Measurements from ENCODE around the gene DLG2.

DLG2 gene

DNA sequence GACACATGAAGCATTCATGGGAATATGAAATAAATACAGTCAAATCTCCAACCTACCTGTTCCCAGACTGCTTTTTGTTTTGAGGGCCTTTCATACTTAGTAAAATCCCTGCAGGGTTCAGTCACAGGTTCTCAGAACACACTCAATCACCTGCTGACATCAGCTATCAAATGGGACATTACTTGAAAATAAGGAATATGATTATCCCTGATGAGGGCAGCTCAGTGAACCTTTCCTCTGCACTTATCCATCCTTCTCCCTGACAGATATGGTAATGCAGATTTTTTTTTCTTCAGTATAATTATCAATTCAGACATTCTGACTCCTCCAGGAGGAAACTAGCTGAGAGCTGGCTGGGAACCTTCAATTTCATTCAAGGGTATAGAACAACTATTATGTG lies 1213.6 kb downstream of the DLG2 start:
- H3K9me3 ChIP-seq (ENCODE audit: low read length) = no peaks in the 10 kb centered on the region
- no peak overlapping the region for H3K4me3 ChIP-seq (ENCODE audit: low read depth in 1 of 2, low read length in 2 of 2)
- no peak overlapping the region for H3K27ac ChIP-seq (ENCODE audit: low read depth, low read length)
- H3K36me3 ChIP-seq (ENCODE audit: insufficient read depth, low read length) = no peaks in the 10 kb centered on the region
- no peaks in the 10 kb centered on the region for H3K27me3 ChIP-seq (ENCODE audit: control insufficient read depth in 1 of 2, insufficient read depth in 2 of 2, low read length in 2 of 2)
- H3K4me1 ChIP-seq (ENCODE audit: insufficient read depth, low read length) = no peaks in the 10 kb centered on the region
- no peak overlapping the region for H3K9ac ChIP-seq (ENCODE audit: low read length)

DNA sequence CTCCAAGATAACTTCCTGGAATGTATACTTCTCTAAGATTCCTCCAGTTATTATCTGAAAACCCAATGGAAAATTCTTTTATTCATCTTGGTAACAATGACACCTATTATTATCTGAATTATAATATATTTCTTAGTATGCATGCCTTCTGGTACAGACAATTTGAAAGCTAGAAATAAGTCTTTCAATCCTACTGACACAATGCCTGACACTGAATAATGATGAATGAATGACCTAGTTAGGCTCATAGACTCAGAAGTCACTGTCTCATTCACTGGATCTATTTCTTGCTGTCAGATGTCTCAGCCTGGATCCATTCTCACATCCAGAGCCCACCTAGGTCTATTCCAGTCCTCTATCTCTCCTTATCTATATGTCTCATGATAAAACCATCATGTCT lies 1214.3 kb downstream of the DLG2 start:
- no peaks in the 10 kb centered on the region for H3K4me1 ChIP-seq (ENCODE audit: insufficient read depth, low read length)
- no peak overlapping the region for H3K9ac ChIP-seq (ENCODE audit: low read length)
- no peaks in the 10 kb centered on the region for H3K27me3 ChIP-seq (ENCODE audit: control insufficient read depth in 1 of 2, insufficient read depth in 2 of 2, low read length in 2 of 2)
- no peak overlapping the region for H3K27ac ChIP-seq (ENCODE audit: low read depth, low read length)
- H3K9me3 ChIP-seq (ENCODE audit: low read length) = no peaks in the 10 kb centered on the region
- H3K36me3 ChIP-seq (ENCODE audit: insufficient read depth, low read length) = no peaks in the 10 kb centered on the region
- H3K4me3 ChIP-seq (ENCODE audit: low read depth in 1 of 2, low read length in 2 of 2) = no peak overlapping the region

DNA sequence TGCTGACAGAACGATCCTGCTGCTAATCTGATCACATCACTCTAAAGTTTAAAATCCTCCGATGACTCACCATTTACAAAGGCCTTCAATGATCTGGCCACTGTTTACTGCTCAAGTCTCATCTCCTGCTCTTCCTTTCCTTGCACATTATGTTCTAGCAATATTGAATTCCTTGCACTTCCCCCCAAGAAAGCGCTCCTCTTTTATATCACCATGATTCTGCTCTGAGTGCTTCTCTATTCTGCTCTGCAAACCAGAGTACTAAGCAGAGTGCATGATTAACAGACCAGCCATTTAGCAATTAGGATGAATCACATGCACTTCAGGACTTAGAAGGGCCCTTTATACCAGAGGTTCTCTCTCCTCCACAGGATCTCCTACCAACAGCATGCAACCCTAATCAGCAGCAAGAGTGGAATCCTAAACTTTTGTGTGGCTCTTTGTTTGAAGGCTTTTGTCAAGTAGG lies 1218.2 kb downstream of the DLG2 start:
- Histone ChIP-seq H3K36me3 (ENCODE audit: insufficient read depth, low read length) (no peaks in the 10 kb centered on the region), H3K4me3 (ENCODE audit: low read depth in 1 of 2, low read length in 2 of 2) (no peak overlapping the region), H3K9ac (ENCODE audit: low read length) (no peak overlapping the region), H3K27me3 (ENCODE audit: control insufficient read depth in 1 of 2, insufficient read depth in 2 of 2, low read length in 2 of 2) (no peaks in the 10 kb centered on the region), H3K27ac (ENCODE audit: low read depth, low read length) (no peak overlapping the region), H3K9me3 (ENCODE audit: low read length) (no peaks in the 10 kb centered on the region), H3K4me1 (ENCODE audit: insufficient read depth, low read length) (no peaks in the 10 kb centered on the region)

DNA sequence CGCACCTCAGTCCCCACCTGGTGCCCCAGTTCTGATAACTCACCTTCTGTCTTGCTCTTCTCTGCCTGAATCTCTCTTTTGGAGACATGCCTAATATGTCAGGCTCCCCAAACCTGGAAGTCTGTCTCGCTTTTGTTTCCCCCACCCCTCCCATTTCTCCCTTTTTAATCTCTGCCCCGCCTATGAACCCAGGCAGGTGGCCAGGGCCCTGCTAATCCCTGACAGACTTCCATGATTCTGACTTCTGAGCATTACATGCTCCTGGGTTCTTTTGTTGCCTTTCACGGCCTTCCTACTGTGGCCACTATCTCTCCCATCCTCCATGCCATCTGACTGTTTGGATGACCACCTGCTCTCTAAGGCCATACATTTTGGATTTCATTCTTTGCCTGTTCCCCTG lies 1220.1 kb downstream of the DLG2 start:
- no peak overlapping the region for H3K9ac ChIP-seq (ENCODE audit: low read length)
- H3K27ac ChIP-seq (ENCODE audit: low read depth, low read length) = no peak overlapping the region
- H3K4me3 ChIP-seq (ENCODE audit: low read depth in 1 of 2, low read length in 2 of 2) = no peak overlapping the region
- H3K4me1 ChIP-seq (ENCODE audit: insufficient read depth, low read length) = no peaks in the 10 kb centered on the region
- no peaks in the 10 kb centered on the region for H3K9me3 ChIP-seq (ENCODE audit: low read length)
- H3K36me3 ChIP-seq (ENCODE audit: insufficient read depth, low read length) = no peaks in the 10 kb centered on the region
- no peaks in the 10 kb centered on the region for H3K27me3 ChIP-seq (ENCODE audit: control insufficient read depth in 1 of 2, insufficient read depth in 2 of 2, low read length in 2 of 2)

DNA sequence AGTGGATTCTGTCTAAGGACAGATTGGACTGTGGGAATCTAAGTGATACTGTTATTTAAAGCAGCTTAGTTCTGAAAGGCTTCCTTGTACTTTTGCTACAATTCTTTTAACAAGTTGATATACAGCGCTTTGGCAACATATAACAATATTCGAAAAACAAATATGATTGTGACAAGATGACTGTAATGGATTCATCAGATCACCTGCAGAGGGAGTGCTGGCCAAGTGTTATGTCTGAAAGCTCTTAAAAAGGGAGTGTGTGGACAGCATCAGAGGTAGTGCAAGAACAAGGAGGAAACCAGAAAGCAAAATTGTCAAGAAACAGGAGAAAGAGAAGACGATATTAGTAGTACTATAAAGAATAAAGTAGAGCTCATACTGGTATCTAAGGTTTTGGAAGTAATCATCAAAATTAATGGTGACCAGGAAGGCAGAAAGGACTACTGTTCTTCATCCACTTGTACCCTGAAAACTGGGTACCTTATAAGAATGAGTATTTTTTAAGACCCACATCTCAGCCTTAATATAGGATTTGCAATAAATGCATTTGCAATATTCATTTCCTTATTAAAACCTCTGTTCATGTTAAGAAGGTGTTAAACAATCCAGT lies 1229.0 kb downstream of the DLG2 start:
- no peak overlapping the region for H3K27ac ChIP-seq (ENCODE audit: low read depth, low read length)
- H3K4me1 ChIP-seq (ENCODE audit: insufficient read depth, low read length) = no peaks in the 10 kb centered on the region
- no peaks in the 10 kb centered on the region for H3K27me3 ChIP-seq (ENCODE audit: control insufficient read depth in 1 of 2, insufficient read depth in 2 of 2, low read length in 2 of 2)
- no peak overlapping the region for H3K9ac ChIP-seq (ENCODE audit: low read length)
- H3K9me3 ChIP-seq (ENCODE audit: low read length) = no peaks in the 10 kb centered on the region
- no peaks in the 10 kb centered on the region for H3K36me3 ChIP-seq (ENCODE audit: insufficient read depth, low read length)
- no peak overlapping the region for H3K4me3 ChIP-seq (ENCODE audit: low read depth in 1 of 2, low read length in 2 of 2)

DNA sequence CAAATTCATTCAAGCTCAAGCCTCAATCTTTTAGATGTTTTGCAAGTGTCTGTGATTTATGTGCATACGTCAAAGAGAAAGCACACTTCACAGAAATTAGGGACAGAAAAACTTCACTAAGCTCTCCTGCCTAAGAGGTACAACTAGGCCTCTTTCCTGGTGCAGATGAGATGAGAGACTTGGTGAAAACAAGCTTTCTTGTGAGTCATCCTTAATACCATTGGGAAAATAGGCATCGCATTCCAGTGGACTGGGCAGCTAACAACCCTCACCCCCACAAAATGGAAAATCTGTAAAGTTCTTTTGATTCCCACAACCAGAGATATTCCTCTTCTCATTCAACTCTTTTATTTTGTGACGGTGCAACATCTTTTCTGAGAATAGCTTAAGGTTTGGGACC lies 1230.6 kb downstream of the DLG2 start:
- no peak overlapping the region for H3K27ac ChIP-seq (ENCODE audit: low read depth, low read length)
- no peaks in the 10 kb centered on the region for H3K4me1 ChIP-seq (ENCODE audit: insufficient read depth, low read length)
- no peaks in the 10 kb centered on the region for H3K27me3 ChIP-seq (ENCODE audit: control insufficient read depth in 1 of 2, insufficient read depth in 2 of 2, low read length in 2 of 2)

DNA sequence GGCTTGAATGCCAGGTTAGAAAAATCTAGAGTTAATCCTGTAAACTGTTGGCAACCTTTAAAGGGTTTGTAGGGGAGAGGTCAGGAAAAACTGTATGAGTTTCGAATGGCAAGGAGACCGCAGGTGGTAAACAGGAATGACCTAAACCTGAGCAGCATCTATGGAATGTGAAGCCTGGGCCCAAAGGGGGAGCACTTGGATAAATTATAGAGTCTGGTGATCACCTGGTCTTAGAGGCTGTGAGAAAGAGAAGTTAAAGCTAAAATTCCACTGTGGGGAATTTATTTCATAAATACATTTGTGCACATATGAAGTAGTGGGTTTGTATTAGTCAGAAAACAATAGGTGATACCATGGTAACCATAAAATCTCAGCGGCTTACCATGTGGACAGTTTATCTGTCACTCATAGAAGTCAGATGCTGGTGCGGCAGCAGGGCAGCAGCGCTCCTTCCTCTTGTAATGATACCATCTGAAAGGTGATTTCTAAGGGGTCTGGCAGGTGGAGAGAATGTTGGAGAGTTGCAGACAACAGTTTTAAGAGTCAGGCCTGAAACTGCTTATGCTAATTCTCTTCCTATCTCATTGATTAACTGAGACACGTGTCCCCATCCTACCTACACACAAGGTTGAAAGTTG lies 1236.6 kb downstream of the DLG2 start:
- Histone ChIP-seq H3K27me3 (ENCODE audit: control insufficient read depth in 1 of 2, insufficient read depth in 2 of 2, low read length in 2 of 2) (no peaks in the 10 kb centered on the region), H3K4me1 (ENCODE audit: insufficient read depth, low read length) (no peaks in the 10 kb centered on the region), H3K4me3 (ENCODE audit: low read depth in 1 of 2, low read length in 2 of 2) (no peak overlapping the region), H3K9me3 (ENCODE audit: low read length) (no peaks in the 10 kb centered on the region), H3K9ac (ENCODE audit: low read length) (no peak overlapping the region), H3K36me3 (ENCODE audit: insufficient read depth, low read length) (no peaks in the 10 kb centered on the region), H3K27ac (ENCODE audit: low read depth, low read length) (no peak overlapping the region)

More for the DNA sequence above, 1230.6 kb downstream of the DLG2 start:
- Histone ChIP-seq H3K9ac (ENCODE audit: low read length) (no peak overlapping the region), H3K4me3 (ENCODE audit: low read depth in 1 of 2, low read length in 2 of 2) (no peak overlapping the region), H3K36me3 (ENCODE audit: insufficient read depth, low read length) (no peaks in the 10 kb centered on the region), H3K9me3 (ENCODE audit: low read length) (no peaks in the 10 kb centered on the region)

DNA sequence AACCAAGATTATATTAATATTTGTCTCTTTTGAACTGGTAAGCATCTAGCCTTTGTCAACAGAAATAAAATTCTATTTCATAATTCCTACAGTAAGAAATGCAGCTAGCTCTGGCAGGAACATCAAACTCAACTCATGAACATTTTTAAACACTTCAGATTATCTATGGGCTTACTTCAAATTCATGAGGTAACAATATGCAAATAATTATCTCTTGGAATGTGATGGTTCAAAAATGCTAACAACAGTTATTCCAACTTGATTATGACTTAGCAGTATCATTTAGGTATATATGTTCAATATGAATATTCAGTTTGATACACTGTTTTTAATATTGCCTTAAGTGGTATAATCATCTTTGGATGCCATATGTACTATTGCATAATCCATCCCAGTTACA lies 1237.4 kb downstream of the DLG2 start:
- Histone ChIP-seq H3K9me3 (ENCODE audit: low read length) (no peaks in the 10 kb centered on the region), H3K4me1 (ENCODE audit: insufficient read depth, low read length) (no peaks in the 10 kb centered on the region), H3K27ac (ENCODE audit: low read depth, low read length) (no peak overlapping the region), H3K4me3 (ENCODE audit: low read depth in 1 of 2, low read length in 2 of 2) (no peak overlapping the region), H3K36me3 (ENCODE audit: insufficient read depth, low read length) (no peaks in the 10 kb centered on the region), H3K27me3 (ENCODE audit: control insufficient read depth in 1 of 2, insufficient read depth in 2 of 2, low read length in 2 of 2) (no peaks in the 10 kb centered on the region), H3K9ac (ENCODE audit: low read length) (no peak overlapping the region)

DNA sequence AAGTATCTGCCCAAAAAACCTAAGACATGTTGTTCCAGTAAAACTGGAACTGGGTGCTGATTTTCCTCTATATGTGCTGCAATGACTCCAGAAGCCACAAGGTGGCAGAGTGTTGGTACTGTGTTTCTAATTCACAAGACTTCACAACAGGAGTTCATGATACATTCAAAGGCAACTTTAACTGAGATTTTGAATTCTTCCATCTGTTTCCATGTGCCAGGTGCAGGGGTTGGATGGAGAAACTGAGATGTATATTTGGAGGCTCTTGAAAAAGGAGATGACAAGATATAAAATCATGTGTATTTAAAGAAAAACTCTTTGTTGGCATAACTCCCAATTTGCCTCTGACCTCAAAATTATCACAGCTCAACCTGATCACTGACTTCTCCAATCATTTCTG lies 1242.4 kb downstream of the DLG2 start:
- H3K27me3 ChIP-seq (ENCODE audit: control insufficient read depth in 1 of 2, insufficient read depth in 2 of 2, low read length in 2 of 2) = no peaks in the 10 kb centered on the region
- no peak overlapping the region for H3K27ac ChIP-seq (ENCODE audit: low read depth, low read length)
- H3K4me3 ChIP-seq (ENCODE audit: low read depth in 1 of 2, low read length in 2 of 2) = no peak overlapping the region
- no peaks in the 10 kb centered on the region for H3K4me1 ChIP-seq (ENCODE audit: insufficient read depth, low read length)
- H3K9ac ChIP-seq (ENCODE audit: low read length) = no peak overlapping the region
- H3K9me3 ChIP-seq (ENCODE audit: low read length) = no peaks in the 10 kb centered on the region
- H3K36me3 ChIP-seq (ENCODE audit: insufficient read depth, low read length) = no peaks in the 10 kb centered on the region

DNA sequence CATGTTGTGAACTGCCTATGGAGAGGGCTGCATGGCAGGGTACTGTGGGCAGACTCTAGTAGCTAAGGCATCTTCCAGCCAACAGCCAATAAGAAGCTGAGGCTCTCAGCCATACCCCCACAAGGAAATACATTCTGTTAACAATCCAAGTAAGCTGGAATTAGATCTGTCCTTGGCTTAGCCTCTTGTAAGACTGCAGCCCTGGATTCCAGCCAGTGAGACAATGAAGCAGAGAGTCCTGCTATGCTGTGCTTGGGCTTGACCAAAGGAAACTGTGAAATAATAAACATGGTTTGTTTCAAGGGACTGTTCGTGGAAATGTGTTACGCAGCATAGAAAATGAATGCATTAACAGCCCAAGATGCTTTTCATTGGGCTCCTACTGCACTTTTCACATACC lies 1243.6 kb downstream of the DLG2 start:
- no peaks in the 10 kb centered on the region for H3K27me3 ChIP-seq (ENCODE audit: control insufficient read depth in 1 of 2, insufficient read depth in 2 of 2, low read length in 2 of 2)
- no peak overlapping the region for H3K9ac ChIP-seq (ENCODE audit: low read length)
- no peaks in the 10 kb centered on the region for H3K9me3 ChIP-seq (ENCODE audit: low read length)
- H3K27ac ChIP-seq (ENCODE audit: low read depth, low read length) = no peak overlapping the region
- no peaks in the 10 kb centered on the region for H3K36me3 ChIP-seq (ENCODE audit: insufficient read depth, low read length)
- no peaks in the 10 kb centered on the region for H3K4me1 ChIP-seq (ENCODE audit: insufficient read depth, low read length)
- no peak overlapping the region for H3K4me3 ChIP-seq (ENCODE audit: low read depth in 1 of 2, low read length in 2 of 2)

DNA sequence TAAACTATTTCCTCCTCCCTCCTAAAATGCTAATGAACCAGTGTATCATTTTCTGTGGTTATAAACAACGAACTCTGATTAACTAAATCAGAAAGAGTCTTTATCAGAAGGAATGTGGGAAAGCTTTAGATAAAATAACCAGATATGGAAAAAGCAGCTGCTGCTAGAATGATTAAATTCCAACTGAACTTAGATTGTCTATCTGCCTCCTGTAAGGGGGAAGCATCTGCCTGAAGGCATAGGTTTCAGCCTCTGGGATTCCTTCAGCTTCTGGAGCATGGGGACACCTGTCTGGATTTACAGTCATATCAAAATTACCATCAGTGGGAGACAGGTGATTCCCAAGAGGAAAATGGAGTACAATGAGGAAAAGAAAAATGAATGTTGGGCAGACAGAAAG lies 1245.5 kb downstream of the DLG2 start:
- Histone ChIP-seq H3K9me3 (ENCODE audit: low read length) (no peaks in the 10 kb centered on the region), H3K27me3 (ENCODE audit: control insufficient read depth in 1 of 2, insufficient read depth in 2 of 2, low read length in 2 of 2) (no peaks in the 10 kb centered on the region), H3K9ac (ENCODE audit: low read length) (no peak overlapping the region), H3K4me3 (ENCODE audit: low read depth in 1 of 2, low read length in 2 of 2) (no peak overlapping the region), H3K36me3 (ENCODE audit: insufficient read depth, low read length) (no peaks in the 10 kb centered on the region), H3K27ac (ENCODE audit: low read depth, low read length) (no peak overlapping the region), H3K4me1 (ENCODE audit: insufficient read depth, low read length) (no peaks in the 10 kb centered on the region)

DNA sequence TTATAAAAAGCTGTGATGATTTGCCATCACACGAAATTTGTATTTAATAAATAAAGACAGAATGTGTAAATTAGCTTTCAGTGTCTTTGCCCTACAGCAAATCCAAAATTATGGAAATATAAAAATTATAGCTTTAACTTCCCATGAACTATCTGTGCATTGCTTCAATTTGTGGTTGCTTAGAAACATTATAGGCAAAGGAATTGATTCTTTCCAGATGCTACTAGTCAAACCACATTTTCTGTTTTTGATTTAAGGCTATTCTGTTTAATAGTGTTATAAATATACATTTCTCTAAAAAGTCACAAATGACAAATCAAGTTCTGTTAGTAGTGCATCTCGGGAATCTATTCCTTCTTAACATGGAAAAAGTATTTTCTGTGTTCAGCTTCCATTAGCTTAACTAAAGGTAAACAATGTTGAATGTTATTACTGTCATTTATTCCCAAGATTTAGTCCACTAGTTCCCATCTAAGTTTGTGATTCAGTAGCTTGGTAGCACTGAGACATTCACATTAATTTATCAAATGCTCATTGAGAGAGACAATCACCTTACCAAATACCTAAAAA lies 1254.7 kb downstream of the DLG2 start:
- H3K9ac ChIP-seq (ENCODE audit: low read length) = no peak overlapping the region
- no peaks in the 10 kb centered on the region for H3K4me1 ChIP-seq (ENCODE audit: insufficient read depth, low read length)

More for the DNA sequence above, 1254.7 kb downstream of the DLG2 start:
- Histone ChIP-seq H3K9me3 (ENCODE audit: low read length) (no peaks in the 10 kb centered on the region), H3K27me3 (ENCODE audit: control insufficient read depth in 1 of 2, insufficient read depth in 2 of 2, low read length in 2 of 2) (no peaks in the 10 kb centered on the region), H3K36me3 (ENCODE audit: insufficient read depth, low read length) (no peaks in the 10 kb centered on the region), H3K27ac (ENCODE audit: low read depth, low read length) (no peak overlapping the region), H3K4me3 (ENCODE audit: low read depth in 1 of 2, low read length in 2 of 2) (no peak overlapping the region)
